H1 (cell line): ENCODE measurements around the gene DNAJC10. TPM values are rescaled to one million over a fixed set of nuclear protein-coding genes. Genes with fewer than 3 reads are reported as not detected.

Source experiments
- CTCF ChIA-PET: fragments of 300-600 bp; sonication (Branson Sonifier 250); formaldehyde crosslinking; loops from one replicate; lab custom pipeline; 2021; ENCODE audit not compliant: partially characterized antibody; lab: Charles Lee
- POLR2A ChIA-PET: fragments of 300-600 bp; sonication (Branson Sonifier 250); formaldehyde crosslinking; loops from one replicate; lab custom pipeline; 2021; ENCODE audit warnings: inconsistent platforms; ENCODE audit not compliant: partially characterized antibody; lab: Charles Lee
- DNase-seq, 2 experiments: peaks; one replicate each; pipeline versions ENCODE4 v3.0.0 to v3.0.0-alpha.2; 2010 to 2022; ENCODE audit warnings: low spot score in 2 of 2, low read depth in 1 of 2, mixed read lengths in 1 of 2
- FAIRE-seq: peaks from 2 replicates; lab custom pipeline; 2011; peaks lifted over from hg19 to GRCh38; lab: Jason Lieb, UNC
- H2AFZ ChIP-seq: 2 replicates; pipeline ENCODE4 v1.8.1; 2012; ENCODE audit warnings: low read length, inconsistent platforms
- H2AK5ac ChIP-seq: 2 replicates; pipeline ENCODE4 v1.6.1; 2013; ENCODE audit warnings: low read depth, low read length
- H2BK120ac ChIP-seq: replicated peaks from 2 replicates; pipeline ENCODE3; 2013; ENCODE audit warnings: low read depth, low read length, inconsistent platforms
- H2BK12ac ChIP-seq: 2 replicates; pipeline ENCODE4 v1.6.1; 2013; ENCODE audit warnings: low read depth, low read length
- H2BK15ac ChIP-seq: 2 replicates; pipeline ENCODE4 v1.6.1; 2013; ENCODE audit warnings: low read length
- H2BK20ac ChIP-seq: 2 replicates; pipeline ENCODE4 v1.6.1; 2013; ENCODE audit warnings: low read length
- H2BK5ac ChIP-seq: 2 replicates; pipeline ENCODE4 v1.6.1; 2013; ENCODE audit warnings: low read depth, low read length
- H3K14ac ChIP-seq: 2 replicates; pipeline ENCODE4 v1.6.1; 2013; ENCODE audit warnings: inconsistent platforms; ENCODE audit not compliant: insufficient read length
- H3K18ac ChIP-seq: 2 replicates; pipeline ENCODE4 v1.6.1; 2013; ENCODE audit warnings: low read length; ENCODE audit errors: extremely low read depth
- H3K23ac ChIP-seq: 2 replicates; pipeline ENCODE4 v1.6.1; 2013; ENCODE audit warnings: inconsistent platforms; ENCODE audit not compliant: insufficient read length
- H3K23me2 ChIP-seq: 2 replicates; pipeline ENCODE4 v1.6.1; 2013; ENCODE audit warnings: low read depth, low read length
- H3K27ac ChIP-seq: 2 replicates; pipeline ENCODE4 v1.6.1; 2011; ENCODE audit warnings: low read depth, low read length, inconsistent platforms
- H3K27me3 ChIP-seq, 4 experiments: replicated peaks in 1 of 4; 1 replicate in 1 of 4; 2 replicates in 3 of 4; pipeline versions ENCODE4 v1.6.1 to v1.8.1; 2011 to 2013; ENCODE audit warnings: low read length in 3 of 4, mild to moderate bottlenecking in 3 of 4, inconsistent platforms in 2 of 4, mixed read lengths in 2 of 4, moderate library complexity in 1 of 4; ENCODE audit not compliant: control insufficient read depth in 3 of 4, insufficient read depth in 3 of 4; ENCODE audit errors: extremely low read depth in 1 of 4
- H3K36me3 ChIP-seq, 4 experiments: 2 replicates each; pipeline versions ENCODE4 v1.6.1 to v1.8.1; 2011 to 2013; ENCODE audit warnings: mild to moderate bottlenecking in 4 of 4, low read length in 3 of 4, moderate library complexity in 2 of 4, control low read depth in 1 of 4, inconsistent platforms in 1 of 4; ENCODE audit not compliant: insufficient read depth in 4 of 4, control insufficient read depth in 2 of 4
- H3K4ac ChIP-seq: replicated peaks from 2 replicates; pipeline ENCODE3; 2013; ENCODE audit warnings: low read length, low read depth, mixed read lengths, inconsistent platforms; ENCODE audit not compliant: insufficient read length
- H3K4me1 ChIP-seq, 4 experiments: replicated peaks in 1 of 4; 1 replicate in 1 of 4; 2 replicates in 3 of 4; pipeline versions ENCODE4 v1.6.1 to v1.8.1; 2011 to 2013; ENCODE audit warnings: low read length in 3 of 4, inconsistent platforms in 2 of 4, mixed read lengths in 1 of 4; ENCODE audit not compliant: insufficient read depth in 4 of 4, control insufficient read depth in 3 of 4
- H3K4me2 ChIP-seq, 2 experiments: 2 replicates each; pipeline versions ENCODE4 v1.6.1 to v1.8.1; 2011 to 2013; ENCODE audit warnings: low read depth in 2 of 2, low read length in 2 of 2, control low read depth in 1 of 2, inconsistent platforms in 1 of 2, mild to moderate bottlenecking in 1 of 2; ENCODE audit not compliant: insufficient read depth in 1 of 2
- H3K4me3 ChIP-seq, 4 experiments: fragments of 200-600, 300-600 bp in 1 of 4; sonication (generic), shearing (Covaris generic), sonication (Bioruptor Twin) in 1 of 4; 2 replicates each; pipeline versions ENCODE4 v1.5.1 to v1.8.1; 2011 to 2016; ENCODE audit warnings: low read length in 4 of 4, low read depth in 3 of 4, control low read depth in 2 of 4, inconsistent platforms in 2 of 4, mild to moderate bottlenecking in 2 of 4, mixed read lengths in 1 of 4, moderate library complexity in 1 of 4; ENCODE audit not compliant: insufficient read depth in 2 of 4; ENCODE audit errors: extremely low read depth in 1 of 4
- H3K56ac ChIP-seq: replicated peaks from 2 replicates; pipeline ENCODE3; 2013; ENCODE audit warnings: low read depth, mild to moderate bottlenecking, mixed read lengths, low read length, inconsistent platforms; ENCODE audit not compliant: insufficient read length
- H3K79me1 ChIP-seq: 2 replicates; pipeline ENCODE4 v1.6.1; 2013; ENCODE audit warnings: low read depth, low read length, control low read depth
- H3K79me2 ChIP-seq, 2 experiments: 2 replicates each; pipeline versions ENCODE4 v1.6.1 to v1.8.1; 2012 to 2013; ENCODE audit warnings: low read length in 2 of 2, mild to moderate bottlenecking in 2 of 2, inconsistent platforms in 1 of 2; ENCODE audit not compliant: insufficient read depth in 2 of 2, control insufficient read depth in 1 of 2
- H3K9ac ChIP-seq, 4 experiments: replicated peaks in 1 of 4; 1 replicate in 1 of 4; 2 replicates in 3 of 4; pipeline versions ENCODE4 v1.6.1 to v1.8.1; 2011 to 2013; ENCODE audit warnings: low read depth in 3 of 4, low read length in 3 of 4, control low read depth in 2 of 4, mild to moderate bottlenecking in 2 of 4, moderate library complexity in 2 of 4, inconsistent platforms in 1 of 4; ENCODE audit errors: extremely low read depth in 1 of 4
- H3K9me3 ChIP-seq, 2 experiments: 2 replicates each; pipeline versions ENCODE4 v1.6.1 to v1.8.1; 2012 to 2013; ENCODE audit warnings: mild to moderate bottlenecking in 2 of 2, moderate library complexity in 2 of 2, control low read depth in 1 of 2, inconsistent platforms in 1 of 2, low read depth in 1 of 2, low read length in 1 of 2, mixed read lengths in 1 of 2; ENCODE audit not compliant: insufficient read depth in 2 of 2
- H4K20me1 ChIP-seq, 2 experiments: replicated peaks in 1 of 2; 2 replicates each; pipeline versions ENCODE3 to v1.8.1; 2011 to 2013; ENCODE audit warnings: inconsistent platforms in 2 of 2, low read length in 2 of 2, mild to moderate bottlenecking in 1 of 2; ENCODE audit not compliant: insufficient read depth in 2 of 2, control insufficient read depth in 1 of 2
- H4K5ac ChIP-seq: 2 replicates; pipeline ENCODE4 v1.6.1; 2013; ENCODE audit warnings: low read length, low read depth, mixed read lengths, inconsistent platforms; ENCODE audit not compliant: insufficient read length
- H4K8ac ChIP-seq: 2 replicates; pipeline ENCODE4 v1.8.0; 2013; ENCODE audit warnings: mild to moderate bottlenecking, moderate library complexity, low read length, inconsistent platforms; ENCODE audit not compliant: insufficient read depth; ENCODE audit errors: extremely low read depth
- H4K91ac ChIP-seq: replicated peaks from 2 replicates; pipeline ENCODE3; 2013; ENCODE audit warnings: low read length, mixed read lengths, inconsistent platforms; ENCODE audit not compliant: insufficient read length
- HDAC6 ChIP-seq: IDR thresholded peaks from one replicate; pipeline ENCODE4 v1.7.1; 2012; ENCODE audit warnings: low read depth, mild to moderate bottlenecking, inconsistent platforms, low read length, moderate library complexity
- JUND ChIP-seq: IDR thresholded peaks from 2 replicates; pipeline ENCODE4 v1.6.1; 2011; ENCODE audit warnings: mild to moderate bottlenecking, improper control_type of control experiment, low read length
- POU5F1 ChIP-seq: IDR thresholded peaks from 2 replicates; pipeline ENCODE4 v1.6.1; 2011; ENCODE audit warnings: low read depth, mild to moderate bottlenecking, low read length, moderate library complexity
- SP2 ChIP-seq: IDR thresholded peaks from 2 replicates; pipeline ENCODE4 v1.6.1; 2012; ENCODE audit warnings: mild to moderate bottlenecking, low read length, inconsistent platforms
- polyA plus RNA-seq, 7 experiments: library from polyadenylated mRNA; depleted of rRNA in 3 of 7; stranded (reverse) in 5 of 7; unstranded in 2 of 7; fragments of >200 nt in 5 of 7; fragments of 200-250 nt in 2 of 7; gene quantifications; 1 replicate in 5 of 7; 2 replicates in 1 of 7; 4 replicates in 1 of 7; pipeline versions ENCODE4 v1.2.1 to v1.2.3, GENCODE V29; 2011 to 2013; ENCODE audit warnings: missing spikeins in 2 of 7, mixed read lengths in 2 of 7
- total RNA-seq: library from RNA; stranded (reverse); fragmentation: NEBNext Ultra II Directional; extraction: Animal tissue kit (Norgen Biotek cat#: 25700); gene quantifications from 2 replicates; pipeline ENCODE4 v1.2.1, GENCODE V29; 2021
- TF ChIP-seq, protein P1 (sequence below): IDR thresholded peaks from 2 replicates; pipeline ENCODE4 v1.6.1; 2011; ENCODE audit warnings: low read depth, mild to moderate bottlenecking, low read length; ENCODE audit not compliant: insufficient read depth

Gene DNAJC10
- total and polyA plus RNA-seq, 2 of the 8 experiments (the other 6 are each of a cell fraction or from before 2014, with no cell fraction given), result 23.2 to 121 TPM

DNA sequence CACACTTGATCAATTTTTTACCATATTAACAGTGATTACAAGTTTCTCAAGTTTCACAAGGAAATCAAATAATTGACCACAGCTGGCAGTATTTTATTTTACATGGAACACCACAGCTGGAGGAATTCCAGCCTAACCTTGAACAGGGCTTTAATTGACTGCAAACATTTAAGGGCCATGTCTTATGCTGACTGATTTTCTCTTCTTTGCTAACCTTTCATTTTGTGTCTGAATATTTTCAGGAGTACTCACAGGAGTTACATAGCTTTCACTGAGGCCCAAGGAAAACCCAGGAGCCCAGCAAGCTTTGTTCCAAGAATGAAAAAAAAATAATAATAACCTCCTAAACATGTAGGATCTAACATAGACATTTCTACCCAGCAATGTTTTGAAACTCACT, 100.8 kb downstream of the DNAJC10 start:
- Histone ChIP-seq H2AFZ (no peak overlapping the region), H3K14ac (no peak overlapping the region), H2BK20ac (no peak overlapping the region), H3K27me3 (no peaks in the 10 kb centered on the region), H2AK5ac (no peak overlapping the region), H3K18ac (no peak overlapping the region), H3K4ac (no peak overlapping the region), H3K27ac (no peak overlapping the region), H4K5ac (no peak overlapping the region), H2BK5ac (no peak overlapping the region), H3K79me2 (no peaks in the 10 kb centered on the region), H4K91ac (no peak overlapping the region), H3K23me2 (no peaks in the 10 kb centered on the region), H3K56ac (no peak overlapping the region), H3K4me2 (no peak overlapping the region), H2BK15ac (no peak overlapping the region), H4K20me1 (no peaks in the 10 kb centered on the region), H3K4me1 (peaks cover 0 to 26% (median 4%) of the 10 kb centered on the region in 4 experiments; a peak in 4 of 7 replicates), H3K9me3 (no peaks in the 10 kb centered on the region), H3K4me3 (no peak overlapping the region), H2BK120ac (peak overlapping the region; percentile 41), H4K8ac (no peak overlapping the region), H3K23ac (no peak overlapping the region), H3K9ac (no peak overlapping the region), H3K79me1 (no peaks in the 10 kb centered on the region), H3K36me3 (no peaks in the 10 kb centered on the region), H2BK12ac (no peak overlapping the region)
- CTCF ChIA-PET, result interaction anchor here (1.1 to 2.4 kb wide), 7 partner anchors 8 to 163 kb away, joined by 3 to 7 read pairs (median 4); no protein-coding TSS in a partner anchor
- FAIRE-seq, result no peak
- DNase-seq, result no peak
- TF ChIP-seq SP2 (no peak), HDAC6 (no peak), JUND (no peak), POU5F1 (no peak)
- TF ChIP-seq, protein P1, sequence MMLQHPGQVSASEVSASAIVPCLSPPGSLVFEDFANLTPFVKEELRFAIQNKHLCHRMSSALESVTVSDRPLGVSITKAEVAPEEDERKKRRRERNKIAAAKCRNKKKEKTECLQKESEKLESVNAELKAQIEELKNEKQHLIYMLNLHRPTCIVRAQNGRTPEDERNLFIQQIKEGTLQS, result no peak
- POLR2A ChIA-PET, result interaction anchor here (0.6 to 1.0 kb wide), 2 partner anchors 9 to 50 kb away, joined by 3 read pairs; no protein-coding TSS in a partner anchor
